ENCODE measurements around the gene CX3CL1. TPM values are rescaled to one million over a fixed set of nuclear protein-coding genes. Genes with fewer than 3 reads are reported as not detected.

Gene CX3CL1
- total RNA-seq, 1 experiment from 2014 or later: 1.7 TPM

DNA sequence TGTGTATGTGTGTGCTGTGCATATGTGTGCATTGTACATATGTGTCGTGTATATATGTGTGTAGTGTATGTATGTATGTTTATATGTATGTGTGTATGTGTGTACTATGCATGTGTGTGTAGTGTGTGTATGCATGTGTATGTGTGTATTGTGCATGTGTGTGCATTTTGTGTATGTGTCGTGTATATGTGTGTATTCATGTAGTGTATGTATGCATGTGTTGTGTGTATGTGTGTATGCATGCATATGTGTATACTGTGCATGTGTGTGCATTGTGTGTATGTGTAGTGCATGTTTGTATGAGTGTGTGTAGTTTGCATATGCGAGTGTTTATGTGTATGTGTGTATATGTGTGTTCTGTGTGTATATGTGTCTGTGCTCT, 16.8 kb downstream of the CX3CL1 start:
- Histone ChIP-seq H3K27me3 (ENCODE audit: insufficient read depth, low read length) (no peaks in the 10 kb centered on the region), H3K4me2 (ENCODE audit: insufficient read depth, insufficient read length, low read length) (no peak overlapping the region), H2BK20ac (ENCODE audit: low read depth, low read length, poor library complexity, severe bottlenecking) (no peak overlapping the region), H3K56ac (ENCODE audit: insufficient read length, low read depth, low read length) (no peak overlapping the region), H2BK120ac (ENCODE audit: low read depth, low read length, poor library complexity, severe bottlenecking) (no peak overlapping the region), H3K27ac (ENCODE audit: insufficient read length, low read depth, low read length) (no peak overlapping the region), H3T11ph (ENCODE audit: low read length) (no peak overlapping the region), H2BK15ac (ENCODE audit: low read depth, low read length) (no peak overlapping the region), H2AK5ac (ENCODE audit: insufficient read length, low read length) (no peak overlapping the region), H2BK12ac (ENCODE audit: insufficient read length, low read depth, low read length) (no peak overlapping the region), H3K14ac (ENCODE audit: insufficient read depth, low read length) (no peak overlapping the region), H4K5ac (ENCODE audit: insufficient read length, low read depth, low read length) (no peak overlapping the region), H3K4ac (ENCODE audit: low read depth, low read length) (no peak overlapping the region), H3K9ac (ENCODE audit: extremely low read depth, insufficient read length, low read length) (no peak overlapping the region), H4K20me1 (ENCODE audit: control insufficient read depth, insufficient read depth, insufficient read length) (no peaks in the 10 kb centered on the region), H2AFZ (ENCODE audit: low read length) (no peak overlapping the region), H3K18ac (ENCODE audit: insufficient read length, low read depth, low read length) (no peak overlapping the region), H3K4me1 (ENCODE audit: insufficient read depth, low read length) (0 out of 2 replicates have a peak, but pooled peaks cover 2% of the 10 kb centered on the region), H3K23ac (ENCODE audit: insufficient read length, low read depth, low read length) (no peak overlapping the region), H3K79me2 (ENCODE audit: insufficient read depth, low read length) (no peaks in the 10 kb centered on the region), H3K79me1 (ENCODE audit: insufficient read depth, low read depth, low read length, poor library complexity, severe bottlenecking) (no peaks in the 10 kb centered on the region), H3K23me2 (ENCODE audit: insufficient read length, low read depth, low read length, poor library complexity, severe bottlenecking) (no peaks in the 10 kb centered on the region), H2BK5ac (ENCODE audit: insufficient read length, low read length) (no peak overlapping the region), H4K8ac (replicated peaks; ENCODE audit: insufficient read length, low read depth, low read length) (no peak overlapping the region), H3K9me3 (ENCODE audit: control insufficient read depth, low read depth, low read length) (no peaks in the 10 kb centered on the region), H4K91ac (ENCODE audit: insufficient read length, low read depth, low read length) (no peak overlapping the region)
- WGBS (ENCODE audit: extremely low coverage, insufficient read length, low lambda C conversion rate): no CpG with 5 or more reads among the region's 3 CpGs
- Mint-ChIP-seq H3K4me1 (peaks cover 5 to 16% of the 10 kb centered on the region in 2 experiments), H3K36me3 (ENCODE audit: insufficient read depth in 1 of 3, low read depth in 3 of 3) (no peaks in the 10 kb centered on the region), H3K4me3 (no peak overlapping the region), H3K9me3 (peaks cover 2 to 5% of the 10 kb centered on the region in 2 experiments; a peak in 2 of 5 replicates), H3K27me3 (ENCODE audit: low read depth) (peaks cover 8% of the 10 kb centered on the region), H3K27ac (no peak overlapping the region)
- TF ChIP-seq, protein P1, sequence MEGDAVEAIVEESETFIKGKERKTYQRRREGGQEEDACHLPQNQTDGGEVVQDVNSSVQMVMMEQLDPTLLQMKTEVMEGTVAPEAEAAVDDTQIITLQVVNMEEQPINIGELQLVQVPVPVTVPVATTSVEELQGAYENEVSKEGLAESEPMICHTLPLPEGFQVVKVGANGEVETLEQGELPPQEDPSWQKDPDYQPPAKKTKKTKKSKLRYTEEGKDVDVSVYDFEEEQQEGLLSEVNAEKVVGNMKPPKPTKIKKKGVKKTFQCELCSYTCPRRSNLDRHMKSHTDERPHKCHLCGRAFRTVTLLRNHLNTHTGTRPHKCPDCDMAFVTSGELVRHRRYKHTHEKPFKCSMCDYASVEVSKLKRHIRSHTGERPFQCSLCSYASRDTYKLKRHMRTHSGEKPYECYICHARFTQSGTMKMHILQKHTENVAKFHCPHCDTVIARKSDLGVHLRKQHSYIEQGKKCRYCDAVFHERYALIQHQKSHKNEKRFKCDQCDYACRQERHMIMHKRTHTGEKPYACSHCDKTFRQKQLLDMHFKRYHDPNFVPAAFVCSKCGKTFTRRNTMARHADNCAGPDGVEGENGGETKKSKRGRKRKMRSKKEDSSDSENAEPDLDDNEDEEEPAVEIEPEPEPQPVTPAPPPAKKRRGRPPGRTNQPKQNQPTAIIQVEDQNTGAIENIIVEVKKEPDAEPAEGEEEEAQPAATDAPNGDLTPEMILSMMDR (conservative IDR thresholded peaks at IDR 0.05): no peak
- DNase-seq: no peak

Data from H9 (cell line).